HepG2 (cell line): ENCODE measurements around the gene EFEMP2. TPM values are rescaled to one million over a fixed set of nuclear protein-coding genes. Genes with fewer than 3 reads are reported as not detected.

ENCODE experiments used
- GABPB1 ChIP-seq: IDR thresholded peaks from 2 replicates; pipeline ENCODE4 v1.6.1; 2016; ENCODE audit warnings: mild to moderate bottlenecking, missing genetic modification reagents, moderate library complexity, missing compliant biosample characterization
- HIVEP1 ChIP-seq: sonication (generic); formaldehyde crosslinking; IDR thresholded peaks from 2 replicates; pipeline ENCODE4 v1.4.0; 2020; ENCODE audit warnings: mild to moderate bottlenecking, missing genetic modification reagents
- MAFK ChIP-seq, 2 experiments: IDR thresholded peaks in 1 of 2; conservative IDR thresholded peaks in 1 of 2; 2 replicates each; pipeline ENCODE4 v1.6.1; 2011; ENCODE audit warnings: improper control_type of control experiment in 2 of 2, low read length in 2 of 2
- ONECUT2 ChIP-seq: sonication (generic); formaldehyde crosslinking; IDR thresholded peaks from 2 replicates; pipeline ENCODE4 v1.4.0; 2020; ENCODE audit warnings: missing genetic modification reagents
- POLR2A ChIP-seq, 2 experiments: IDR thresholded peaks; 2 replicates each; pipeline ENCODE4 v1.6.1; 2011; ENCODE audit warnings: low read depth in 2 of 2, low read length in 2 of 2, mild to moderate bottlenecking in 1 of 2, moderate library complexity in 1 of 2; ENCODE audit not compliant: insufficient read depth in 1 of 2
- POLR2G ChIP-seq: fragments of 200-400 bp; formaldehyde crosslinking; IDR thresholded peaks from 2 replicates; pipeline ENCODE4 v1.6.1; 2018; ENCODE audit warnings: mild to moderate bottlenecking, low read depth, low read length, moderate library complexity
- SMAD1 ChIP-seq: sonication (generic); formaldehyde crosslinking; IDR thresholded peaks from 2 replicates; pipeline ENCODE4 v1.4.0; 2020; ENCODE audit warnings: missing genetic modification reagents, low read depth, mild to moderate bottlenecking, borderline replicate concordance
- SRSF1 ChIP-seq: fragments of 200-400 bp; formaldehyde crosslinking; optimal IDR thresholded peaks from 2 replicates; pipeline ENCODE3; 2017; ENCODE audit warnings: mild to moderate bottlenecking, low read depth, low read length, moderate library complexity
- SYNCRIP ChIP-seq: fragments of 200-400 bp; formaldehyde crosslinking; IDR thresholded peaks from 2 replicates; pipeline ENCODE4 v1.6.1; 2018; ENCODE audit warnings: mild to moderate bottlenecking, low read depth, low read length; ENCODE audit not compliant: insufficient read depth
- ZMYM2 ChIP-seq: sonication (generic); formaldehyde crosslinking; IDR thresholded peaks from 2 replicates; pipeline ENCODE4 v1.8.0; 2022; ENCODE audit warnings: mild to moderate bottlenecking, missing genetic modification reagents
- ZNF124 ChIP-seq: sonication (generic); formaldehyde crosslinking; IDR thresholded peaks from 2 replicates; pipeline ENCODE4 v1.4.0; 2020; ENCODE audit warnings: missing genetic modification reagents
- ZNF446 ChIP-seq: sonication (generic); formaldehyde crosslinking; IDR thresholded peaks from 2 replicates; pipeline ENCODE4 v1.5.0; 2020; ENCODE audit warnings: mild to moderate bottlenecking, missing genetic modification reagents
- polyA plus RNA-seq, 8 experiments: library from polyadenylated mRNA; depleted of rRNA in 3 of 8; stranded (reverse) in 7 of 8; unstranded in 1 of 8; fragments of >200 nt; fragmentation: Illumina TruSeq in 4 of 8; extraction: Trizol in 4 of 8; gene quantifications; 2 replicates each; pipeline versions ENCODE4 v1.2.1 to v1.2.3, GENCODE V29; 2011 to 2016; ENCODE audit warnings: low read depth in 4 of 8, missing spikeins in 1 of 8, mixed read lengths in 1 of 8; ENCODE audit not compliant: insufficient read depth in 1 of 8
- total RNA-seq, 5 experiments: library from RNA; depleted of rRNA; stranded (reverse); fragments of >200 nt; fragmentation: Illumina TruSeq; extraction: Trizol; gene quantifications; 2 replicates each; pipeline ENCODE4 v1.2.3, GENCODE V29; 2016; ENCODE audit warnings: low read depth in 1 of 5
- TF ChIP-seq, protein P1 (sequence below): sonication (generic); formaldehyde crosslinking; IDR thresholded peaks from 2 replicates; pipeline ENCODE4 v1.4.0; 2020; ENCODE audit warnings: missing genetic modification reagents, borderline replicate concordance
- TF ChIP-seq, protein P2 (sequence below): sonication (generic); formaldehyde crosslinking; IDR thresholded peaks from 2 replicates; pipeline ENCODE4 v1.4.0; 2020; ENCODE audit warnings: missing genetic modification reagents, borderline replicate concordance
- TF ChIP-seq, protein P3 (sequence below): sonication (generic); formaldehyde crosslinking; IDR thresholded peaks from 2 replicates; pipeline ENCODE4 v1.5.0; 2020; ENCODE audit warnings: mild to moderate bottlenecking, low read depth, missing genetic modification reagents, borderline replicate concordance
- TF ChIP-seq, protein P4 (sequence below): sonication (generic); formaldehyde crosslinking; IDR thresholded peaks from 2 replicates; pipeline ENCODE4 v1.4.0; 2020; ENCODE audit warnings: missing genetic modification reagents

Gene EFEMP2
- total and polyA plus RNA-seq, 2 of the 13 experiments (the other 11 are each of a cell fraction or from before 2014, with no cell fraction given): 7.4 to 29.7 TPM

DNA sequence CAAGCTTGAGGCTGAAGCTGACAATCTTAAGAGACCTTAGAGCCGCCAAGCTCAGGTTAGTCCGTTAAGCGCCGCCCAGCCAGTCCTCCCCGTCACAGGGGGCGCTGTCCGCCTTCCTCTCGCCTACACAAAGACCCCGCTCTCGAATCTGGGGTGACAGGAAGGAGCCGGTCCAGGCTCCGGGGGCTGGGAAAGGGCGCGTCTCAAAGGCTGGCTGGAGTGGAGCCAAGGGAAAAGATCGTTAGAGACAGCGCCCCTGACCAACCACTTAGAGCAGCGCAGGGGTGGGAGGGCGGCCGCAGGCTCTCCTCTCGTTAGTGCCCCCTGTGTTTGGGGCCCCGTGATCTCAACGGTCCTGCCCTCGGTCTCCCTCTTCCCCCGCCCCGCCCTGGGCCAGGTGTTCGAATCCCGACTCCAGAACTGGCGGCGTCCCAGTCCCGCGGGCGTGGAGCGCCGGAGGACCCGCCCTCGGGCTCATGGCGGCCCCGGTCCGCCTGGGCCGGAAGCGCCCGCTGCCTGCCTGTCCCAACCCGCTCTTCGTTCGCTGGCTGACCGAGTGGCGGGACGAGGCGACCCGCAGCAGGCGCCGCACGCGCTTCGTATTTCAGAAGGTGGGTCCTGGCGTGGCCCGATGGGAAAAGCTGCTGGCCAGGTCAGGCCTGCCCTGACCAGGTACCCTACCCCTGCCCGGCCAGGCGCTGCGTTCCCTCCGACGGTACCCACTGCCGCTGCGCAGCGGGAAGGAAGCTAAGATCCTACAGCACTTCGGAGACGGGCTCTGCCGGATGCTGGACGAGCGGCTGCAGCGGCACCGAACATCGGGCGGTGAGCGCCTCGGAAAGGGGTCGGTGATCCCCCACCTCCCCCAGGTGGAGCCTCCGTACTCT lies 12.1 kb downstream of the EFEMP2 start, which contains the start of gene MUS81 (continued):
- TF ChIP-seq, protein P1, sequence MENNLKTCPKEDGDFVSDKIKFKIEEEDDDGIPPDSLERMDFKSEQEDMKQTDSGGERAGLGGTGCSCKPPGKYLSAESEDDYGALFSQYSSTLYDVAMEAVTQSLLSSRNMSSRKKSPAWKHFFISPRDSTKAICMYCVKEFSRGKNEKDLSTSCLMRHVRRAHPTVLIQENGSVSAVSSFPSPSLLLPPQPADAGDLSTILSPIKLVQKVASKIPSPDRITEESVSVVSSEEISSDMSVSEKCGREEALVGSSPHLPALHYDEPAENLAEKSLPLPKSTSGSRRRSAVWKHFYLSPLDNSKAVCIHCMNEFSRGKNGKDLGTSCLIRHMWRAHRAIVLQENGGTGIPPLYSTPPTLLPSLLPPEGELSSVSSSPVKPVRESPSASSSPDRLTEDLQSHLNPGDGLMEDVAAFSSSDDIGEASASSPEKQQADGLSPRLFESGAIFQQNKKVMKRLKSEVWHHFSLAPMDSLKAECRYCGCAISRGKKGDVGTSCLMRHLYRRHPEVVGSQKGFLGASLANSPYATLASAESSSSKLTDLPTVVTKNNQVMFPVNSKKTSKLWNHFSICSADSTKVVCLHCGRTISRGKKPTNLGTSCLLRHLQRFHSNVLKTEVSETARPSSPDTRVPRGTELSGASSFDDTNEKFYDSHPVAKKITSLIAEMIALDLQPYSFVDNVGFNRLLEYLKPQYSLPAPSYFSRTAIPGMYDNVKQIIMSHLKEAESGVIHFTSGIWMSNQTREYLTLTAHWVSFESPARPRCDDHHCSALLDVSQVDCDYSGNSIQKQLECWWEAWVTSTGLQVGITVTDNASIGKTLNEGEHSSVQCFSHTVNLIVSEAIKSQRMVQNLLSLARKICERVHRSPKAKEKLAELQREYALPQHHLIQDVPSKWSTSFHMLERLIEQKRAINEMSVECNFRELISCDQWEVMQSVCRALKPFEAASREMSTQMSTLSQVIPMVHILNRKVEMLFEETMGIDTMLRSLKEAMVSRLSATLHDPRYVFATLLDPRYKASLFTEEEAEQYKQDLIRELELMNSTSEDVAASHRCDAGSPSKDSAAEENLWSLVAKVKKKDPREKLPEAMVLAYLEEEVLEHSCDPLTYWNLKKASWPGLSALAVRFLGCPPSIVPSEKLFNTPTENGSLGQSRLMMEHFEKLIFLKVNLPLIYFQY: 0 out of 2 replicates have a peak, but pooled peaks have one; percentile 24
- TF ChIP-seq ONECUT2 (CRISPR knock-in tag) (0 out of 2 replicates have a peak, but pooled peaks have one; percentile 24), HIVEP1 (CRISPR knock-in tag) (0 out of 2 replicates have a peak, but pooled peaks have one; percentile 30), SYNCRIP (no peak), ZNF124 (CRISPR knock-in tag) (no peak), SMAD1 (CRISPR knock-in tag) (no peak), MAFK (conservative IDR thresholded peaks at IDR 0.05 in 1 of 2, IDR thresholded peaks at IDR 0.05 in 1 of 2; ENCODE audit: low read length in 2 of 2) (no peak), SRSF1 (no peak), POLR2G (peak; percentile 73), ZNF446 (CRISPR knock-in tag) (peak; percentile 81; the same call in 1 of the 2 replicates), POLR2A (IDR thresholded peaks at IDR 0.05; ENCODE audit: insufficient read depth in 1 of 2, low read depth in 2 of 2, low read length in 2 of 2) (peak in 1 of 2 experiments; percentile 52; a peak in 1 of 4 replicates), GABPB1 (CRISPR knock-in tag) (peak; percentile 93), ZMYM2 (CRISPR knock-in tag) (no peak)
- TF ChIP-seq, protein P2, sequence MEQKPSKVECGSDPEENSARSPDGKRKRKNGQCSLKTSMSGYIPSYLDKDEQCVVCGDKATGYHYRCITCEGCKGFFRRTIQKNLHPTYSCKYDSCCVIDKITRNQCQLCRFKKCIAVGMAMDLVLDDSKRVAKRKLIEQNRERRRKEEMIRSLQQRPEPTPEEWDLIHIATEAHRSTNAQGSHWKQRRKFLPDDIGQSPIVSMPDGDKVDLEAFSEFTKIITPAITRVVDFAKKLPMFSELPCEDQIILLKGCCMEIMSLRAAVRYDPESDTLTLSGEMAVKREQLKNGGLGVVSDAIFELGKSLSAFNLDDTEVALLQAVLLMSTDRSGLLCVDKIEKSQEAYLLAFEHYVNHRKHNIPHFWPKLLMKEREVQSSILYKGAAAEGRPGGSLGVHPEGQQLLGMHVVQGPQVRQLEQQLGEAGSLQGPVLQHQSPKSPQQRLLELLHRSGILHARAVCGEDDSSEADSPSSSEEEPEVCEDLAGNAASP (CRISPR knock-in tag): peak; percentile 15
- TF ChIP-seq, protein P3, sequence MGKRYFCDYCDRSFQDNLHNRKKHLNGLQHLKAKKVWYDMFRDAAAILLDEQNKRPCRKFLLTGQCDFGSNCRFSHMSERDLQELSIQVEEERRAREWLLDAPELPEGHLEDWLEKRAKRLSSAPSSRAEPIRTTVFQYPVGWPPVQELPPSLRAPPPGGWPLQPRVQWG (CRISPR knock-in tag): no peak
- TF ChIP-seq, protein P4, sequence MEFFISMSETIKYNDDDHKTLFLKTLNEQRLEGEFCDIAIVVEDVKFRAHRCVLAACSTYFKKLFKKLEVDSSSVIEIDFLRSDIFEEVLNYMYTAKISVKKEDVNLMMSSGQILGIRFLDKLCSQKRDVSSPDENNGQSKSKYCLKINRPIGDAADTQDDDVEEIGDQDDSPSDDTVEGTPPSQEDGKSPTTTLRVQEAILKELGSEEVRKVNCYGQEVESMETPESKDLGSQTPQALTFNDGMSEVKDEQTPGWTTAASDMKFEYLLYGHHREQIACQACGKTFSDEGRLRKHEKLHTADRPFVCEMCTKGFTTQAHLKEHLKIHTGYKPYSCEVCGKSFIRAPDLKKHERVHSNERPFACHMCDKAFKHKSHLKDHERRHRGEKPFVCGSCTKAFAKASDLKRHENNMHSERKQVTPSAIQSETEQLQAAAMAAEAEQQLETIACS (CRISPR knock-in tag): no peak
